GM12873 (cell line): ENCODE results near the gene BORCS6.

Experiments
- CTCF ChIP-seq: IDR thresholded peaks from 2 replicates; pipeline ENCODE4 v1.5.1; 2012; ENCODE audit warnings: low read depth, mild to moderate bottlenecking, moderate library complexity, low read length, control low read depth; ENCODE audit not compliant: insufficient read depth; ENCODE audit errors: missing control alignments

Gene BORCS6

GRCh38 chr17:8150194-8151119 is 39.5 kb downstream of the BORCS6 start:
- no peak for TF ChIP-seq CTCF

DNA sequence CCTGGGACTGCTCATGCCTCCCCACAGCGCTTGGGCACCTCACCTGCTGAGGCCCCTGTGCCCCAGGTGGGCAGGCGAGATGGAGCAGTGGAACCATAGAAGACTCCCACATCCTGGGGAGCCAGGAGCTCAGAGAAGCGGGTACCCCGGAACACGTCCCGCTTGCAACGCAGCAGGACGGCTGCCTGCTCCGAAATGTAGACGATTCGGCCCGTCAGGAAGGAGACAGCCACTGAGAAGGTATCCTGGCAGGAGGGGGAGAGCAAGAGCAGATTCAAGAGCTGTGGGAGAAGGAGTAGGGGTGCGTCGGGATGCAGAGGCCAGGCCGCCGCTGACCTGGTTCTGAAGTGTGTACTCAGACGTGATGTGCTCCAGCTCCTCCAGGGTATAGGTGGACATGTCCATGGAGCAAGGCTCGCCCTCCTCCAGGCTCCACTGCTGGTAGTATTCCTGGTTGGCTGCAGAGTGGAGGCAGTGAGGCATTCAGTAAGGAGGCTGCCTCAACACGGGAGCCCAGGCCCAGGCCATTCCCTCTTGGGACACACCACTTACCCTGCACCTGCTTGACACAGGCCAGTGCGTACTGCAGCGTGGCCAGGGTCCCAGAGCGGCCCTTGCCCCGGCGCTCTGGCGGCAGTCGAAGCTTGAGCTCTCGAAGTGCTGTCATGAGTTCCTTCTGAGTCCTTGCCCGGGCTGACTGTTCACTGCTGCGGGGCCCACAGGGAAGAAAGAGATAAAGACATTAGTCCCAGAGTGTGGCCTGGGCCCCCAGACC is 40.4 kb downstream of the BORCS6 start:
- no peak for TF ChIP-seq CTCF

DNA sequence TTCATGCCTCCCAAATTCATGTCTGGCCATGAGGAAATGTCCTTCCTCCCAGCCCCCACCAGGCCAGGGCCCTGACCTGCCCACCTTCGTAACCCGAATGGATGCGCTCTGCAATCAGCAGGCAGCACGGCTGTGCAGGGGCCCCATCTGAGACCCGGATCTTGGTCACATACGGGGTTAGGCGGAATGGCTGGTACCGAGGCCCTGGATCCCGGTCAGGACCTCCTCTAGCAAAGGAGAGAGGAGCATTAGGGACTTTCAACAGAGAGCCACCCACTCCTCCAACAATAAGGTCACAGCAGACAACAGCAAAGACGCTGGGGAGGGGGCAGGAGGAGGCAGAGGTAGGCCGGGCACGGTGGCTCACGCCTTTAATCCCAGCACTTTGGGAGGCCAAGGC is 41.4 kb downstream of the BORCS6 start:
- no peak for TF ChIP-seq CTCF

DNA sequence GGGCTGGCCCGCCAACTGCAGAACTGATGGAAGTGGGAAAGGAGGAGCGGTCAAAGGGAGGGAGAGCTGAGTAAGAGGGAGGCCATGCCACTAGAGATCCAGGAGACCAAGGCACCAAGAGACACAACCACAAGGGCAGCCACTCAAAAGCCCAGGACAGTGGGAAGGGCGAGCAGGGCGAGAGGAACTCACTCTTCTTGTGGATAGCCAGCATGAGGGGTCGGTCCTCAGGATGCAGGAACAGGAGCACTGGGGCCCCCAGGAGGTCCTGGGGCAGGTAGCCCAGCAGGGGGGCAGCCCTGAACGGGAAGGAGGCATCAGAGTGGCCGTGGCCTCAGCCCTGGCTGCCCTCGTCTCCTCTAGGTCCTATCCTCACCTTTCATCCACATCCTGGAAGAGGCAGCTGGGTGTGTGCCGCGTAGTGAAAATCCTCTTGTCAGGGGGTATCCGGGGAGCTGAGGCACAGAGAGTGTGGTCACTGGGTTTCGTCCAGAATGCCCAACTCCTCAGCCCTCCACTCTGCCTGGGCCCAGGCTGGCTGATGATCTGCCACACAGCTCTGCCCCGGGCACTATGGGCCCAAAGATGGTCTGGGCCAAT is 42.1 kb downstream of the BORCS6 start:
- no peak for TF ChIP-seq CTCF

DNA sequence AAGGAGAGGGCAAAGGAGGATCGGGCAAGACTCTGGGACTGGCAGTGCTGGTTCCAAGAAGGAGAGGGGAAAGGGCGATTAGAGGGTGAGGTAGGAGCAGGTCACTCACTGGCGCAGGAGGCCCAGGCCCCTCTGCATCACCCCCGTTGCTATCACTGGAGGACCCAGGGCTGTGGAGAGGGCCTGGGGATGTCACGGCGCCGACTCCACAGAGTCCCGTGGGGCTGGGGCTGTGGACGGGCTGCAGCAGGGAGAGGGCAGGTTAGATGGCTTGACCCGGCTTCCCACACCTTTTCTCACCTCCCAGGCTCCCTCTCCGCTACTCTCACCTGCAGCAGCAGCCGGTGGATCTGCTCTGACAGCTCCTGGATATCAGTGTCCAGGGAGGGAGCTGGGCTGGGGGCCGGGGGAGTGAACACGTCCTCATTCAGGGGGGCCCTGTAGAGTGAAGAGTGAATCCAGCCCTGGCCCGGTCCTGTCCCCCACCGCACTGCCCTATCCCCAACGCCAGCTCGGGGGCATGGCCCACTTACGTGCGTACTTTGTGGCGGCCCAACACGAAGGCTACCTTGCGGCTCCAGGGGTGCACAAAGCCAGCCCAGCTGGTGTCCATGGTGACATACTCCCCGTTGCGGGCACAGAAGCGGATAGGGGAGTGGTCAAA is 42.7 kb downstream of the BORCS6 start:
- no peak for TF ChIP-seq CTCF

- no peak for TF ChIP-seq CTCF
Observed at GRCh38 chr17:8146381-8147140, 43.4 kb downstream of the BORCS6 start.
